Measurements from ENCODE around the gene IYD. TPM values are rescaled to one million over a fixed set of nuclear protein-coding genes. Genes with fewer than 3 reads are reported as not detected.
A peak's percentile ranks its signal among the peaks of the same experiment; 100 is the strongest.
"Not testable (repeated sequence)": the region's sequence is repeated elsewhere in the genome, so short reads cannot be mapped to it uniquely, and the experiment has no call there.

Gene IYD
- total and polyA plus RNA-seq, 8 donors: 0.09 to 0.75 (median 0.16) TPM; not detected in 1

DNA sequence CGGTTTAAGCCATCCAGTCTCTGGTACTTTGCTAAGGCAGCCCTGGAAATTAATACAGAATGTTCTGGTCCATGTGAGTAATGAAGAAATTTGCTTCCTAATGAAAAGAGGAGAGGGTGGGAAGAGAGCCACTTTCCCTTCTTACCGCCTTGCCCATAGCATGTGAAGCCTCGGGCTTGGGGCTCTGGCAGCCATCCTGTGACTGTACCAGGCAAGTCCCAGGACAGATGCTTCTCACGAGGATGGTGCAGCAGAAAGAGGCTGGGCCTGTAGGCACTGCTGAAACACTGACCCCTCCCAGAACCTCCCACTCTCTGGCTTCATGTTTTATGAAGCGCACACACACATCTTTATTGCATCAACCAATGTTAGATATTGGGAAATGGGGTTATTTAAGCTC lies 74.8 kb downstream of the IYD start:
- TF ChIP-seq CTCF (IDR thresholded peaks at IDR 0.05): no peak
- no peak for DNase-seq
- 55 to 76% methylated on average over 4 to 5 of the region's 5 CpGs for WGBS, 2 donors
- H3K4me1 ChIP-seq: no peaks in the 10 kb centered on the region
- no peaks in the 10 kb centered on the region for H3K27me3 ChIP-seq
- intact Hi-C loops (cut with DNase I): no loop called here
- peak in 1 of 4 donors; percentile 37 for ATAC-seq
- H3K36me3 ChIP-seq: no peaks in the 10 kb centered on the region
- no peaks in the 10 kb centered on the region for H3K9me3 ChIP-seq
- H3K27ac ChIP-seq: no peak overlapping the region
- H3K4me3 ChIP-seq: no peak overlapping the region
- no peak for FAIRE-seq

GRCh38 chr6:150444308-150444707 lies 75.5 kb downstream of the IYD start:
- Histone ChIP-seq H3K9me3 (no peaks in the 10 kb centered on the region), H3K4me1 (no peaks in the 10 kb centered on the region), H3K36me3 (no peaks in the 10 kb centered on the region), H3K27me3 (no peaks in the 10 kb centered on the region), H3K4me3 (no peak overlapping the region), H3K27ac (no peak overlapping the region)
- no peak for DNase-seq
- TF ChIP-seq CTCF (IDR thresholded peaks at IDR 0.05): no peak
- intact Hi-C loops (cut with DNase I): no loop called here
- 53 to 68% methylated on average over 6 of the region's 6 CpGs for WGBS, 2 donors
- FAIRE-seq: no peak
- ATAC-seq: no peak

DNA sequence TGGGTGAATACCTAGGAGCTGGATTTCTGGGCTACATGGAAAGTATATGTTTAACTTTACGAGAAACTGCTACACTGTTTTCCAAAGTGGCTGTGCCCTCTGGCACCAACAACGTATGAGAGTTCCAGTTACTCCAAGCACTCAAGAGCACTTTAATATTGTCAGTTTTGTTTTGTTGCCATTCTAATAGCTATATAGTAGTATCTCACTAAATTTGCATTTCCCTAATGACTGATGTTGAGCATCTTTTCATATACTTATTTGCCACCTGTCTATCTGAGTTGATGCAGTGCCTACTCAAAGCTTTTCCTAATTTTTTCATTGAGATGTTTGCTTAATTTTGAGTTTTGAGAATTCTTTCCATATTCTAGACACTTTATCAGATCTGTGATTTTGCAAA lies 76.7 kb downstream of the IYD start:
- Histone ChIP-seq H3K9me3 (no peaks in the 10 kb centered on the region), H3K36me3 (no peaks in the 10 kb centered on the region), H3K4me3 (no peak overlapping the region), H3K27me3 (no peaks in the 10 kb centered on the region), H3K4me1 (no peaks in the 10 kb centered on the region), H3K27ac (no peak overlapping the region)
- intact Hi-C loops (cut with DNase I): no loop called here
- 77 to 89% methylated on average over 2 of the region's 2 CpGs for WGBS, 2 donors
- ATAC-seq: no peak
- FAIRE-seq: no peak
- DNase-seq: no peak
- no peak for TF ChIP-seq CTCF (IDR thresholded peaks at IDR 0.05)

DNA sequence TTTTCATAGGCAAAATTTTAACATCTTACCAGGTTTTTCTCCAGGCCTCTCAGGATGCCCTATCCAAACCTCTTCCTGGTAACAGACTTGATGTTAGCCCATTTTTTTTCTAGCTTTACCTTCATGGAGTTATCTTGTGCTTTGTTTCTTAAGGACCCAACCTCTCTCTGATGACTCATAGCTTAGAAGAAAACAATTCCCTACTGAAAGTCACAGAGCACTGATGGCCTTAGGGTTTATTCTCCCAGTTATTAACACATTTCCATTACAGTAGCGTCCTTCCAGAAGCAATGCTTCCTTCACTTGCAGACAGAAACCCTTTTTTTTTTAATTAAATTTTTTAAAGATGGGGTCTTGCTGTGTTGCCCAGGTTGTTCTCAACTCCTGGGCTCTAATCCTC lies 79.4 kb downstream of the IYD start:
- no peak overlapping the region for H3K27ac ChIP-seq
- H3K9me3 ChIP-seq: no peaks in the 10 kb centered on the region
- 57 to 71% methylated on average over 1 of the region's 1 CpG for WGBS, 2 donors
- no peaks in the 10 kb centered on the region for H3K27me3 ChIP-seq
- no peaks in the 10 kb centered on the region for H3K36me3 ChIP-seq
- TF ChIP-seq CTCF (IDR thresholded peaks at IDR 0.05): no peak
- H3K4me1 ChIP-seq: no peaks in the 10 kb centered on the region
- ATAC-seq (no peak), FAIRE-seq (no peak), DNase-seq (no peak)
- no peak overlapping the region for H3K4me3 ChIP-seq
- intact Hi-C loops (cut with DNase I): no loop called here

- FAIRE-seq; H3K9me3 ChIP-seq; DNase-seq; H3K27ac ChIP-seq; ATAC-seq; H3K4me3 ChIP-seq; H3K4me1 ChIP-seq; intact Hi-C loops (cut with DNase I); H3K36me3 ChIP-seq; H3K27me3 ChIP-seq: not testable (repeated sequence)
- 95% methylated on average over 5 of the region's 5 CpGs for WGBS, 2 donors
Measured at GRCh38 chr6:150449055-150449454, 80.2 kb downstream of the IYD start.

GRCh38 chr6:150450918-150451317 lies 82.1 kb downstream of the IYD start:
- DNase-seq (no peak), ATAC-seq (no peak), FAIRE-seq (no peak)
- no peak for TF ChIP-seq CTCF (IDR thresholded peaks at IDR 0.05)
- intact Hi-C loops (cut with DNase I): no loop called here
- Histone ChIP-seq H3K4me3 (no peak overlapping the region), H3K27me3 (no peaks in the 10 kb centered on the region), H3K9me3 (no peaks in the 10 kb centered on the region), H3K27ac (no peak overlapping the region), H3K4me1 (no peaks in the 10 kb centered on the region), H3K36me3 (no peaks in the 10 kb centered on the region)
- WGBS, 2 donors: 85 to 91% methylated on average over 3 of the region's 3 CpGs
